ENCODE measurements around the gene FBXO38. TPM values are rescaled to one million over a fixed set of nuclear protein-coding genes. Genes with fewer than 3 reads are reported as not detected.
A peak's percentile ranks its signal among the peaks of the same experiment; 100 is the strongest.

The FBXO38 gene
- total RNA-seq, 1 experiment from 2014 or later = 38.2 TPM

DNA sequence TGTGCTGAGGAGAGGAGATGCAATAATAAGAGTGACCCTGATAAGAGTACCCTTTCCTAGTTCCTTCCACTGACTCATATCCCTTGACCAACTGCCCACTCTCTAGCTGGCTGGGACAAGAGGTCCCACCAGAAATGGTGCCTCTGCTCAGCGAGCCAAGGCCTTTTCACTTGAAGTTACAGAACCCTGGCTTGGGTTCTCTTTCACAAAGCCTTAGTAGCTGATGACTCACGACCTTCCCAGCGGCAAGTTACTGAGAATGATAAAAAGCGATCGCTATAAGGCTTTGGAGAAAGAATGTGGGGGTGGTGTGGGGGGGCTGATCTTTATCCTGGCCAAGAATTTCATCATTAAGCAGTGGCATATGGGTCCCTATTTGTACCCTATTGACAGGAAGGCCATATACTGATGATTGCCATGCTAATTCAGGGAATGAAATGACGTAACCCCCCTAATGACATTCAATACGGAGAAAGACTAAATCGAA is 90.3 kb downstream of the FBXO38 start:
- DNase-seq (ENCODE audit: low read depth) = peak; percentile 35

DNA sequence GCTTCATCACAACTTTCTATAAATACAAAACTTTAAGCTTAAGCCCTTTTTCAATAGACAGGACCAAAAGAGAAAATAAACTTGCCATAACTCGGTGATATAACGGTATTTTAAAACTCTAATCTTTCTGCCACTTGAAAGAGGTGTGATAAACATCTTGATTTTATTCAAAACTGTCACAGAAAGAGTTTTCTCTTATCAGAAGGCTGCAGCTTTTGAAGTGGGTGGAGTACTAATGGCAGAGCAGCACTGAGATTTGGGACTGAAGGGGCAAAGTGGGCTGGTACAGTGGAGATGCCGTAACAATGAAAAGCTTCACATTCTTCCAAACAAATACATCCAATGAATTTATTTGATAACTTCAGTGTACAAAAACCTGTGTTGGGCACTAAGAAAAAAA is 92.5 kb downstream of the FBXO38 start:
- no peak for DNase-seq (ENCODE audit: low read depth)

DNA sequence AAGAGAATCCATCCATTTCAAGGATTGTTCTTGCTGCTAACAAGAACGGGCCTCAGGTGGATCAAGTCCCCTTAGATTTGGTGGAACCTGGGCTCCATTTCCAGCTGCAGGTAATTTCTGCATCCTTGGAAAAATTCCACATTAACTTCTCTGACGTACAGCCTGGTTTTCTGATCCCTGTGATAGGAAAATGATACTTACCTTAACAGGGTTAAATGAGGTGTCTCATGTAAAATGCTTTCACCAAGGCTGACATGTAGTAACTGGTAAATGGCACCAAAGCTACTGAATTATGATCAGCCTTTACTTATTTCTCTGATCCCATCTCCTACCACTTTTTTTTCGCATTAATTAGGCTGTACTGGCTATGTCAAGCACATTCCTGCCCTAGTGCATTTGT is 93.7 kb downstream of the FBXO38 start:
- no peak for DNase-seq (ENCODE audit: low read depth)

DNA sequence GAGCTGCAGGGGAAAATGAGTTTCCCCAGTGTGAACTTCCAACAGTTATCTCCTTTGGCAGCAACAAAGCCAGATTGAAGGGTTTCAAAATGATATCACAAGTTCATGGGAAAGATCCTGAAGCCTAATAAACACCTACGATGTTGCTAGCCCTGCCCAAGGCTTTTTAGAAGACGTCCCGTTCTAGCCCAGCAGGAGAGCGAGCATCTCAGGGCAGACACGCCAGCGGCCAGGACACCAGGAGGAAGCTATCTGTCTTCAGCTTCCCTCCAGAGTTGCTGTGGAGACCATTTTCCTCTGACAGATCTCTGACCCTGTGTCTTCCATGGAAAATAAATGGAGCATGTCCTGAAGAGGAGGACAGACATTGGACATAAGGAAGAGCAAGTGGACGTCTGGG is 98.4 kb downstream of the FBXO38 start:
- no peak for DNase-seq (ENCODE audit: low read depth)

DNA sequence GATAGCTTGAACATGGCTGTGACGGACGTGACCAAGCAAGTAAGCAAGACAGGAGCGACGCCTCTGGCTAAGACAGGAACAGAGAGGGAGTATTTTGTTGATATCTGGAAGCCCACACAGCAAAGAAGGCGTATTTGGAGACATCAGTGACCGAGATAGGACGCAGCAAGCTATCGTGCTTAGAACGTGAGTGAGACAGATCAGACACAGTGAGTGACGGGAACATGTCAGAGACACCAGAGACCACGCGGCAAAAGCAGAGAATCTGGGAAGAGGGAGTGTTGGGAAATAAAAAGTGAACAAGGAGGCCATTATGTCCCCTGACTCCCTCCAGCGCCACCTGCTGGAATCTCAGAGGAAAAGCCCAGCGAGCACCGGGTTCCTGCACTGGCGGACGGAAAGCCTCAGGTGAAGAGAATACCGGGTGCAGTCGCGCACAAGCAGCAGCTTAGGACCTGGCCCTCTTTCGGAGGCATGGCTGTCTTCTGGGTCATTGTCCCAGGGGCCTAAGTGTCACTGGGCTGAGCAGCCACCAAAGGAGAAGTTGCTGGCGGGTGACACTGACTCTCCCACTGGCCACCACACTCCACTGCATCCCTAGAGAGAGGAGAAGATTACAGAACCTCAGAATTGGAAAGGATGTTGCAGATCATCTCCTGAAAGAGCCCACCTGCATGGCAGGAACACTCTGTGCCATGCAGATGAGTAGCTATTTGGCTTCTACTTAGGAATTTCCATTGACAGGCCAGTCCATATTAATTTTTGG is 99.1 kb downstream of the FBXO38 start:
- DNase-seq (ENCODE audit: low read depth) = peak; percentile 82

DNA sequence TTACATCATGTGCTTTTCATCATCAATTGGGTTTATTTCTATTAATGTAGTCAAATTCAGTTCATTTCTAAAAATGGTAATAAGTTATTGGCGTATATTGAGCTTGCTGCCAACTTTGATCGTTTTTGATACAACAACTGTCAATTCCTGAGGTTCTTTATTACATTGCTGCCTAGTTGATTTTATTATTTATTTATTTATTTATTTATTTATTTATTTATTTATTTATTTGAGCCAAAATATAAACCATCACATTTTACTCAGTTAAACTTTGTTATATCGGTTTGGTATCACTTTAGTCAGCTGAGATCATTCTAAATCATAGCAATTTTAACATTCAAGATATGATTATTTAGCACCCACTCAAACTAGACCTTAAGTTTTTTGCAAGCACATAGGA is 100.0 kb downstream of the FBXO38 start:
- DNase-seq (ENCODE audit: low read depth) = no peak

DNA sequence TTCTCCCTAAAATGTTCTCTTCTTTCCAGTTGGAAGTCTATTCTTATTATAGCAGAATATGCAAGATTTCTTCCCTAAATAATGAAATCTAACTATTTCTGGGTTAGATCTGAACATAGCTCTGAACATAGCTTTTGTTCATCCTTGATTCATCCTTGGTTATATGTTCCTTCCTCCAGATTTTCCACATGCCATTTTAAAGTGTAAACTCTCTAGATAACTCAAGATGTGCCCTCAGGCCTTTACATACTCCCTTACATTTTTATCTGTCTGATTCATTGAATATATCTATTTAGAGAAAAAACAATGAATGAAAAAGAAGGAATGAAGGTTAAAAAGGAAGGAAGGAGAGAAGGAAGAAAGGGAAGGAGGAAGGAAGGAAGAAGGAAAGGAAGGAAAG is 100.9 kb downstream of the FBXO38 start:
- DNase-seq (ENCODE audit: low read depth) = no peak

DNA sequence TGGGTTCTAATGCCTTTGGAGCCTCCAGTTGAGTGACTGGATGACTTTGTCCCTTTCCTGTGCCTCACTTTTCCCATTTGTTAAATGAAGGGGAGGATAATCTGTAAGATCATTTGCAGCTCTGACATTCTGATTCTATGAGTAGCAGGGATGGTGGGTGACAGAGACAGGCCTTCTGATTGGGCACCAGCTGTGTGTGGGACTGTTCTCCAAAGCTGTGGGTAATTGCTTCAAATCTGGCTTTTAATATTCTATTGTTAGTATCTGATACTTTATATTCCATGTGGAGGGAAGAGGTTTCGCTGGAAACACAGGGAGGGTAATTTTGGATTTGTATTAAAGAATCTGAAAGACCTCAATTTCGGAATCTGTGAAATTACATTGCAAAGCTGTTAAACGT is 102.7 kb downstream of the FBXO38 start:
- no peak for DNase-seq (ENCODE audit: low read depth)

DNA sequence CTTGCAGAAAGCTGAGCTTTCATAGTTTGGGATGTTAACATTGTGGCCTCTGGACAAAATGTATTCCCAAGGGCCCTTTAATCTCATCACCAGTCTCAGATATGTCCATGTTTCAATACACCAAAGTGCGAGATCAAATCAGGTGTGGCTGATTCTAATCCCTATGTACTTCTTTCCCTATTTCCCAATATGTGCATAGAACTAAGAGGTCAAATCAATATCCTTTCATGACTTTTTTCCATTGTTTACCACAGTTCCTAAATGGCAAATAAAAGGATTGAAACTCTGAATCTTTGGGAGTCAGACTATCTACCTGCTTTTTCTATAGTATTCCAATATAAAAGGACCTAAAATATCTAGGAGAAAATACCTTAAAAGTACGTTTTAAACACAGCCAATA is 105.0 kb downstream of the FBXO38 start:
- no peak for DNase-seq (ENCODE audit: low read depth)

DNA sequence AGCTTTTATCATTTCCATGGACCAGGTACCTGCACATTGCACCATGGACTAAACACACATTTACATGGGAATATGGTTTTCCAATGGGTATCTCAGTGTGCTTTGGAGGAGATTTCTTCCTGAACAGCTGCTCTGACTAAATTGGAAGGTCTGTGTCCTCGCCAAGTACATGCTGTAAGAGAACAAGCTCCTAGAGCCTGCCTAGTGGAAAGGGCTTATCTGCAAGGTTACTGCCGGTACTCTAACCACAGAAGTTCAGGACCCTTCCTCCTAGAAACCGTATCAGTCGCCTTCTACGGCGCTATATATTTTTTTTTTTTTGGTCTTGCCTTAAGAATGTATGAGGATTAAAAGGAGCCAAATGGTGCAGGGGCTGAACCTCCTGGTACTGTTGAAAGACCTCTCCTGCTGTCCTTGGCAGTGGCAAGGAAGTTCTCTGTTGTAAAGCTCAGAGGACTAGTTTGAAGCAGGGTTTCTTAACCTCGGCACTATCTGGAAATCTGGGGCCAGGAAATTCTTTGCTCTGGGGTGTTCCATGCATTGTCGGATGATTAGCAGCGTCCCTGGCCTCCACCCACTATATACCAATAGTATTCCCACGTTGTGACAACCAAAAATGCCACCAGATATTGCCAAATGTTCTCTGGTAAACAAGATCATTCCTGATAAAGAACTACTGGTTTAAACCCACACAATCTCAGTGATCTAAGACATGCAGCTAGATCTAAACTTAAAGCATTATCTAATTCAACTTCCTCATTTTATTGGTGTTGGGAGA is 107.4 kb downstream of the FBXO38 start:
- DNase-seq (ENCODE audit: low read depth) = no peak

DNA sequence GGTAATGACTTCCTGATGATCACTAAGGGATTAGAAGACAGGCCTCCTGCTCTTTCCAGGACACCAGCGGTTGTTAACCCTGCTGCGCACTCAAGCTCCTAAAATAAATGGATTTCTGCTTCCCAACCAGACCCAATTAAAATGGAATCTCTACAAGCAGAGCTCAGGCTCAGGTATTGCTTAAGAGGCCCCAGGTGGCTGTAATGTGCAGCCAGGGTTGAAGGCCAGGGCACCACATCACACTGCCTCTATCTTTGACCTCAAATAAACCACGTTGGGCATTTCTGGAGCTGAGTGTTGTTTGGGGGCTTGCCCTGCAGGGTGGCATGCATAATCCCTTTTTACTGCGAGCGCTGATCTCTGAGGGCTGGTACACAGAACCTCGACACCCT is 108.0 kb downstream of the FBXO38 start:
- DNase-seq (ENCODE audit: low read depth) = no peak

DNA sequence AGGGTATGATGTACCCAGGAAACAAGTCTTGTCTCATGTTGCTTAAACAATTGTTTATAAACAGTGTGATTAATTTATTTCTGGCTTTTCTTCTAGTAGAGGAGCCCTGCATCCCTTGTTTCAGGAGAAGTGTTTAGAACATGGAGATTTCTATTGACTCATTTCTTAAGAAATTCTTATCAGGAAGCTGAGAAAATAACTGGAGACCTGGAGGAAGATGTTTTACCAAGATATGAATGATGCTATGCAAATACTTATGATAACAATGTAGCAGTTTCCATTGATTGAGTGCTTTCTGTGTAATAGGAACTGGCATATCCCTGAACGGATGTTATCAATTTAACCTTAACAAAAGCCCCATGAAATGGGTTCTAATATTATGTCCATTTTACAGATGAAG is 108.6 kb downstream of the FBXO38 start:
- no peak for DNase-seq (ENCODE audit: low read depth)

Other genes starting within 250 kb of the FBXO38 start
- gene SPINK14, start 215.4 kb upstream of the FBXO38 start, total RNA-seq (2014; rRNA removed; shearing (Covaris generic)) = not detected in 2 replicates
- gene SPINK6, start 180.9 kb upstream of the FBXO38 start, total RNA-seq (2014; rRNA removed; shearing (Covaris generic)) = not detected in 2 replicates
- gene MARCOL, start 145.4 kb upstream of the FBXO38 start, total RNA-seq (2014; rRNA removed; shearing (Covaris generic)) = not detected in 2 replicates
- not detected in 2 replicates for gene SPINK13, start 115.2 kb upstream of the FBXO38 start, total RNA-seq (2014; rRNA removed; shearing (Covaris generic))
- not detected in 2 replicates for gene SPINK7, start 71.5 kb upstream of the FBXO38 start, total RNA-seq (2014; rRNA removed; shearing (Covaris generic))
- gene SPINK9, start 48.4 kb upstream of the FBXO38 start, total RNA-seq (2014; rRNA removed; shearing (Covaris generic)) = not detected in 2 replicates